HG02840 (cell line): ENCODE results near the gene ENTR1.

Source experiments
- ATAC-seq: cut with Tn5 transposase; IDR thresholded peaks from one replicate; pipeline ENCODE4 v1.9.1; 2021; ENCODE audit warnings: mild to moderate bottlenecking, moderate library complexity, moderate number of reproducible peaks; ENCODE audit not compliant: unreplicated experiment, low FRiP score

The ENTR1 gene

GRCh38 chr9:136410500-136411287 lies at the start of gene ENTR1, which contains the start of gene PMPCA:
TSS of gene ENTR1 (minus strand) at chr9:136410614. CDS start at chr9:136410397, 217 bp downstream.
TSS of gene PMPCA (plus strand) at chr9:136410658. CDS start at chr9:136410669, 11 bp downstream.
- ATAC-seq: peak; percentile 89

GRCh38 chr9:136459425-136459824 lies 49.0 kb upstream of the ENTR1 start:
- ATAC-seq: no peak

DNA sequence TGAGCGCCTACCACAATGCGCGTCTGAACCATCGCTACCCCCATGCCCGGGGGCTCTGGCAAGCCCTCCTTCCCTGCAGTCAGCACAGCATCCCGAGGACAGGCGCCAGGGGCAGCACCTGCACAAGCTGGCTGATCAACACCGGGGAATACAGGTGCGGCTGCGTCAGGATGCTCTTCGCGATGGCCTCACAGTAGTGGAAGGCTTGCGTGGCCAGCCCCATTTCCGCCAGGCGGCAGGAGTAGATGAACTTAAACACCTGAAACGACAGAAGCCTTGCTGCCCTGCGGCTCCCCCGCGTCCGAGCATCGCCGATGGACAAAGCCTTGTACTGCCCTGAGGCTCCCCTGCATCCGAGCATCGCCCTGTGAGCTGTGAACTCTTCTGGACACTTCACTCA lies 46.9 kb upstream of the ENTR1 start:
- ATAC-seq: no peak

- ATAC-seq: no peak
These were observed 45.8 kb upstream of the ENTR1 start for GRCh38 chr9:136456258-136456657.

GRCh38 chr9:136455043-136456002 lies 44.9 kb upstream of the ENTR1 start:
- ATAC-seq: no peak

- ATAC-seq: no peak
These were observed 43.8 kb upstream of the ENTR1 start for GRCh38 chr9:136454026-136454796.

- no peak for ATAC-seq
These were observed 42.9 kb upstream of the ENTR1 start for GRCh38 chr9:136453326-136453725.

- ATAC-seq: no peak
These were observed 40.9 kb upstream of the ENTR1 start for GRCh38 chr9:136451221-136451877.

GRCh38 chr9:136448655-136449054 lies 38.2 kb upstream of the ENTR1 start:
- no peak for ATAC-seq

DNA sequence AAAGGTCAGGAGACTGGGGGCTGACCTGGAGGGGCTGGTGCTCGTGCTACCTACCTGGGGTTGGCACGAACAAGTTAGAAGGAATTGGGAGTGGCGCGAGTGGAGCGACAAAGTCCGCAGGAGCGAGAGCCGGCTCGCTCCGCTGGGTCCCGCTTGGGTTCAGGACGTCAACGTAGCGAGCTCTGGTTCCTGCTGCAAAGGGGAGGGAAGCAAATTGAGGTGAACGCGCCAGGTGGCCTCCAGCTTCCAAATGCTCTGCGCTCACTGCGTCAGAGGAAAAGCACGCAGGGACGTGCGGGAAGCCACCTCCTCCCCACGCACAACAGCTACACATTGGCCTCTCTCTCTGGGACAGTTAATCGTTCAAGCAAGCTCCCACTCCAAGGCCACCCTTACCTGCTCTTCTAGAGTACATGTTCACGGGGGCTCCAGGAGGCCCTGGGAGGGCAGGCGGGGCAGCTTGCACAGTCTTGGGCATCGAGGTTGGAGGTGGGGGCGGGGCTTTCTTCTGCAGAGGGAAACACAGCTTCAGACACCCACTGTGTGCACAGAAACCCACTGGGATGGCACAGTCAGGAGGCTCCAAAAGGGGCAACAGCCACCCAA lies 36.9 kb upstream of the ENTR1 start:
- no peak for ATAC-seq

DNA sequence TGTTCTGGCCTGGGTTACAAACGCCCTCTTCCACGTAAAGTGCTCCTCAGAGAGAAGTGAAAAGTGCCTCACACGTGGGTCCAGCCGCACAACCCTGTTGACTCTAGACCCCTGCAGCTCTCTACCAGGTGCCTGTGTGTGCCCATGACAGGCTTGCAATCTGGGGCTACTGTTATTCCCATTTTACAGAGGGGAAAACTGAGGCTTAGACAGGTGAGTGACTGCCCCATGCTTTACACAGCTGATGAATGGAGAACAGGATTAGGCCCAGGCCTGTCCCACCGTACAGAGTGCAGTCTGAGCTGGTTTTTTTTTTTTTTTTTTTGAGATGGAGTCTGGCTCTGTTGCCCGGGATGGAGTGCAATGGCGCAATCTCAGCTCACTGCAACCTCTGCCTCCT lies 35.4 kb upstream of the ENTR1 start:
- no peak for ATAC-seq

DNA sequence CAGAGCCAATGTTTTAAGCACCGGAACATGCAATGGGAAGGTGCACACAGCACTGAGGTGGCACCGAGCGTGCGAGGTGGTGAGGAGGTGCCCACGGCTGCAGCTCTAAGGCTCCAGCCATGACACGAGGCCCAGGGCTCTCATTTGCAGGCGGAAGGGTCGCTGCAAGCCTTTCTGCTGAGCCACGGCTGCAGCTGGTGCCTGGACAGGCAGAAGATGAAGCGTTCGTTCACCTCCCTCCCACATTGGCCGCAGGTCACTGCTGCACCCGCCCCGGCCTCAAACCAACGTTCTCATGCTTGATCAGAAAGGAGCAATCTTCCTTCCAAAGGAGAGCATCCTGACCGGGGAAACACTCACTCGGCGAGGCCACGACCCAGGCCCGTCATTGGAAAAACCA lies 33.7 kb upstream of the ENTR1 start:
- no peak for ATAC-seq

DNA sequence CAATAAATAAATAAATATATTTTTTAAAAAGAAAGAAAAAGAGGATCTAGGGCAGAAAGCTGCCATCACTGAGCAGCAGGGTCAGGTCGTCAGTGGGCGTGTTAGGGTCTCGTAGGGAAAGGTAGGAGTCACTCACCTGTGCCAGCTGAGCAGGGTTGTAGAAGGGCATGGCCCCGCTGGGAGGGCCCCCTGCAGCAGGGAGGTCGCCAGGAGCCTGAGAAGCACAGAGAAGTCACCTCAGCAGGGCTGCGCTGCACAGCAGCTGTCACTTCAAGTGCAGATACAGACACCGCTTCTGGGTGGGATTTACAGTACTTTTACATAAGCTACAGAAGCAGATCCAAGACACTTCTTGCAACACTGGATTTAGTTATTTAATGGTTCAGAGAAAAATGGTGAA lies 33.3 kb upstream of the ENTR1 start:
- ATAC-seq: no peak

DNA sequence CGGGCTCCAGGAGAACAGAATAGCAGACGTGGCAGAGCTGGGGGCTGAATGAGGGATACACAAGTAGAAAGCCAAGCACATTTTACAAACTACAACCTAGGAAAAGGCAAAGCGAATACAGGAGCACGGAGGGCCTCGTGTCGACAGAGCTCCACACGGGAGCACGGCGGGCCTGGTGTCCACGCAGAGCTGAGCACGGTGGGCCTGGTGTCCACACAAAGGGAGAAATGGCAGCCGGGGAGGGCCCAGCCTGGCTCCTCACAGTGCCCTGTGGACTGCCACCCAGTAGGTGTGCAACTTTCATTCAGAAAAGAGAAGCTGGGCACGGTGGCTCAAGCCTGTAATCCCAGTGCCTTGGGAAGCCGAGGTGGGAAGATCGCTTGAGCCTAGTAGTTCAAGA lies 32.7 kb upstream of the ENTR1 start:
- no peak for ATAC-seq

GRCh38 chr9:136442265-136442664 lies 31.9 kb upstream of the ENTR1 start:
- ATAC-seq: no peak

- no peak for ATAC-seq
These were observed 31.3 kb upstream of the ENTR1 start for GRCh38 chr9:136441681-136442245.

DNA sequence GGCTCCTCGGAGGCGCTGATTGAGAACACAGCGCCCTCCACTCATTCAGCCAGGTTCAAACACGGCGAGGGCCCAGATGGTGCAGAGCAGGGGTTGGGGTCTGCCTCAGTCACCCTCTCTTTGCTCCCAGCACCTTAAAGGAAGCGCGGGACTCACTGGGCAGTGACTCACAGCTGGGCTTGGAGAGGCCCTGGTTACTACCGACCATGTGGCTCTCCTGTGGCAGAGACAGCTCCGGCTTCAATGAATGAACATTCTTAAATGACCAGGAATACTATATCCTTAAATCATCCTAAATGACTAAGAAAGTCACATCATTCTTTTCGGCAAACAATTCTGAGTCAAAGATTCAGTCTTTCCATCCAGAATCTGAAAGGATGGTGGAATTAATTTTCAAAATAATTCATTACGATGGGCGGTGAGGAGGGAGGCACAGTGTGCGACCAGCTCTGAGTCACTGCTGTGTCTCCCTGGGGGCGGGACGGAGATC lies 30.8 kb upstream of the ENTR1 start:
- ATAC-seq: no peak

GRCh38 chr9:136439481-136440408 lies 29.3 kb upstream of the ENTR1 start, which contains the start of gene INPP5E:
TSS of gene INPP5E (minus strand) at chr9:136439845. CDS start at chr9:136439419, 426 bp downstream.
- peak; percentile 56 for ATAC-seq
